SK-N-DZ (cell line): ENCODE measurements around the gene ALPK1.
"Not testable (repeated sequence)": the region's sequence is repeated elsewhere in the genome, so short reads cannot be mapped to it uniquely, and the experiment has no call there.

ENCODE experiments used
- DNase-seq: peaks from one replicate; pipeline ENCODE4 v3.0.0-alpha.2; 2015; ENCODE audit warnings: low spot score

Gene ALPK1

DNA sequence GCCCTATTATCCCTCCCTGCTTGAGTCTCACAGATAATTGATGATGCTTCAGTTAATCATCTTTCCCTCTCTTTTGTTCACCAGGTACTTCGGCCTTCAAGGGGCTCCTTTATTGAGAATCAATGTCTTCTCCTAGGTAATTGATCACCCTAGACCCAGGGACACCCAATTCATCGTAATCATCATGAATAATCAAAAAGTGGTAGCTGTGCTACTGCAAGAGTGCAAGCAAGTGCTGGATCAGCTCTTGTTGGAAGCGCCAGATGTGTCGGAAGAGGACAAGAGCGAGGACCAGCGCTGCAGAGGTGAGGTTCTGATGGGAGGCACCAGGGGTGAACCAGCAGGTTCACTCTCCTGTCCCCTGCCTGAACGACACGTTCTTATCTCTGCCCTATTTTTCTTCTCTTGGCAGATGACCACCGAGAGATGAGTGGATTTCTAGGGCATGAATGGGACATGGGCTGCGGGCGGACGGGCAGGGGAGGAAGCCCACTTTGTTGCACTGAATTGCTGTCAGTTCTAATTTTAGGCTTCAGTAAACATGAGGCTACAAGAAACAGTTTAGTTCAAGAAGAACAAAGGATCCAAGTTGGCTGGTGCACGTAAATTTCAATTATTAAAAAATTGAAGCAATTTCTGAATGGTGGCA, 80.5 kb downstream of the ALPK1 start:
- DNase-seq, result no peak

- no peak for DNase-seq
Observed at GRCh38 chr4:112378243-112378620, 81.1 kb downstream of the ALPK1 start.

GRCh38 chr4:112378858-112379257, 81.7 kb downstream of the ALPK1 start:
- DNase-seq, result no peak

- DNase-seq, result peak; percentile 52
Observed at GRCh38 chr4:112379306-112379705, 82.1 kb downstream of the ALPK1 start.

DNA sequence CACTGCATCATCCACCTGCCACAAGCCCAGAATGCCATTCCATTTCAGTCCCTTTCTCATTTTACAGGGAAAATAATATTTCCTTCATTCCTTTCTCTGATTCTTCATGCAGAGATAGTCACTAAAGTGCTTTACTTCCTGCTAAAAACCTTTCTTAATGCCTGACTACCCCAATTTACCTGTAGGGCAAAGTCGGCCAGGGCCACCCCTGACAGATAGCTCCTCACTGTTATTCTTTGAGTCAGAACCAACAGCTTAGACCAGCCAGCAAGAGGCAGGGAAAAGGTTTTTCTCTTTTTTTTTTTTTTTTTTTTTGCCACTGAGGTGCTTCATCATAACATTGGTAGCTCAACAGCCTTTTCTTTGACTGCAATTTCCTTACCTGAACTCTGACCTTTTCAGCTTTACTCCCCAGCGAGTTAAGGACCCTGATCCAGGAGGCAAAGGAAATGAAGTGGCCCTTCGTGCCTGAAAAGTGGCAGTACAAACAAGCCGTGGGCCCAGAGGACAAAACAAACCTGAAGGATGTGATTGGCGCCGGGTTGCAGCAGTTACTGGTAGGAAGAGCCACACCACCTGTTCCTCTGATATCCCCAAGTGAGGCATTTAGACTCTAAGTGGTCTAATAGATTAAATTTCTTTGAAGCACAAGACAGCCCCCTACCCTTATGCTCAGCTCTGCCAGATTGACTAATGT, 85.0 kb downstream of the ALPK1 start:
- DNase-seq, result peak; percentile 17

DNA sequence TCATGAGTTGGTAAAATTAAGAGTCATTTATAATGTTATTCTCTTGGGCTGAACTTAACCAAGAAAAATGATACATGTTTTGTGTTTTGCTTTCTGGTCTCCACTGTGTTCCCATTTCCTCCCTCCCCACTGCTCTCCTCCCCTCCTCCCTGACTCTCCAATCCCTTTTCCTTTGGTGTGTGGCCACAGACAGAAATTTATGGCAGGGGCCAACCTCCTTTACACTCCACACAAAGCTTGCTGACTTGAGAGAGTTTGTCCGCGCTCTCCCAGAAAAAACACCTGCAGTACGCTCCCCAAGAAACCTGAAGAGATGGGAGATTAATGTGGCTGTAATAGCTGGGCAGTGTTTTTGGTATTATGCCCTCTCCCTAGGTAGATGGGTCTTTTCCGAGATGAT, 88.9 kb downstream of the ALPK1 start:
- DNase-seq, result no peak

DNA sequence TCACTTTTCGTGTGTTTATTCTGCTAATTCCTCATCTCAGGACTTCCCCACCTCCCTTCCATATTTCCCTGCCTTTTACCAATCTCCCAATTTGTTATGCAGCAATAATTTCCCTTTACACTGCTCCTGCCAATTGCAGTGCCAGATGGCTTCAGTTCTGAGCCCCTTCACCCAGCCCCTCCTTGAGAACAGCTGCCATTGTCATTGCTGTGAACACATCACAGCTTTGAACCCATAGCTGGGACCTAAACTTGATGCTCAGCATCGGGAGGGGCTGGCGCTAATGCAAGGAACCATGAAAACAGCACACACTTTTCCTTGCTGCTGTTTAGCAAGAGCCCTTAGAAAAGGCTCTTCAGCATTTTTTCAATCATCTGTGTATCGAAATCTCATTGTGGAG, 104.9 kb downstream of the ALPK1 start:
- no peak for DNase-seq

- no peak for DNase-seq
Observed at GRCh38 chr4:112403101-112403945, 106.2 kb downstream of the ALPK1 start.

GRCh38 chr4:112410364-112410763, 113.2 kb downstream of the ALPK1 start:
- DNase-seq, result no peak

GRCh38 chr4:112410804-112411203, 113.6 kb downstream of the ALPK1 start:
- DNase-seq, result no peak

- no peak for DNase-seq
Observed at GRCh38 chr4:112411781-112412550, 114.8 kb downstream of the ALPK1 start.

GRCh38 chr4:112416464-112416863, 119.3 kb downstream of the ALPK1 start:
- no peak for DNase-seq

DNA sequence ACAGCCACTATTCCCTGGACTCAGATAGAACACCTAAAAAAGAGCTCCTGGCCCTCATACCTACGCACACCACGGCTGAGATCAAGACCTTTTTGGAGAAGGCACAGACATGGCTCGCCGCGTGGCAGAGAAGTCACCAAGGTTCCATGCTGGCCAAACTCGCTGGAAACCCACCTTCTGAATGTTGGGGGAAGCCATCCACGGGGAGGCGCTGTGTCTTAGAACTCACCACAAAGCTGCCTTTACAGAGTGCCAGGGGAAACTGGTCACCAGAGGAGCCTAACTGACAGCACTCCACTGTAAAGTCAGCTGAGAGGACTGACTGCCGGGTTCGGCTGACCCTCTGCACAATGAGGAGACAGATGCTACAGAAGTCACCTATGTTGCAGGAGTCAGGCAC, 120.9 kb downstream of the ALPK1 start:
- no peak for DNase-seq

DNA sequence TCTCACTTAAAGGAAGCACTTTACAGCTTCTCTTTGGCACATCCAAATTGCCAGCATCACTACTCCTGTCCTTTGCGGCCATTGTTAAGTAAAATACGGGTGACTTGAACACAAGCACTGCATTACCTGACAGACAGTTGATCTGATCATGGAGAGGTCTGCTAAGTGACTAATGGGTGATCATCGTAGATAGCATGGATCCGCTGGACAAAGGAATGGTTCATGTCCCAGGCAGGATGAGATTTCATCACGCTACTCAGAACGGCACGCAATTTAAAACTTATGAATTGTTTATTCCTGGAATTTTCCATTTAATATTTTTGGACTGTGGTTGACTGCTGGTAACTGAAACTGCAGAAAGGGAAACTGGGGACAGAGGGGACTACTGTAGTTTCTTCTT, 124.7 kb downstream of the ALPK1 start:
- peak; percentile 4 for DNase-seq

GRCh38 chr4:112422644-112423043, 125.5 kb downstream of the ALPK1 start:
- DNase-seq, result no peak

- DNase-seq, result no peak
Observed at GRCh38 chr4:112423591-112423990, 126.4 kb downstream of the ALPK1 start.

DNA sequence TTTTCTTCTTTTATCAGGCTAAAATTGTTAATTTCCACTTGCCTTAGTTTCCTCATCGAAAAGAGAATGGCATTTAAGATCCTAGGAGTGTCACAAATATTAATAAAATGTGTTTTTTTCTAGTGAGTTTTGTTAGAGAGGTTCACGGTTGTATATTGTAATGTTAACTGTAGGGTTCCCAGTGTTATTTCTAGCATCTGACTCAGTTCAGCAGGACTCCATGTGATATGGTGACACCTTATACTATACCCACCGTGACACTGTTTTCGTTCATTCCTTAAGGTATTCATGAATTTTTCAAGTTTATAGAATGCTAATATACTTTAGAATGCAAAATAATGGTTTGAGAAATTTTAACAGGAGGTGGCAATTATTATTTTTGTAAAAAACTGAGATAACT, 128.7 kb downstream of the ALPK1 start:
- DNase-seq, result no peak

DNA sequence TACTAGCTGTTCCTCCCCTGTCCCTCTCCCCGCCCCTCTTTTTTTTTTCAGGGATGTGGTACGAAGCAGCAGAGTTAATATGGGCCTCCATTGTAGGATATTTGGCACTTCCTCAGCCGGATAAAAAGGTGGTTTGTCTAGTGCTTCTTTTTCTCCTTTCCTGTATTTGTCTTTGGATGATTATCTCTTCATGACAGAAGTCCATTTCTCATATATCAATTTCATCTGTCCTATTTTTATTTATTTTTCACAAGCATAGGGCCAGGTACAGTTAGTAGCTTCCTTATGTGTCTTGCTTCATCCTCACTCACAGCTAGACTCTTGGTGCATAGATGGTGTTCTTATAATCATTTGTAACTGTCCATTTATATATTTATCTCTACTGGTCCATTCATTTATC, 129.2 kb downstream of the ALPK1 start:
- no peak for DNase-seq

GRCh38 chr4:112431158-112431557, 134.0 kb downstream of the ALPK1 start:
- DNase-seq, result no peak

DNA sequence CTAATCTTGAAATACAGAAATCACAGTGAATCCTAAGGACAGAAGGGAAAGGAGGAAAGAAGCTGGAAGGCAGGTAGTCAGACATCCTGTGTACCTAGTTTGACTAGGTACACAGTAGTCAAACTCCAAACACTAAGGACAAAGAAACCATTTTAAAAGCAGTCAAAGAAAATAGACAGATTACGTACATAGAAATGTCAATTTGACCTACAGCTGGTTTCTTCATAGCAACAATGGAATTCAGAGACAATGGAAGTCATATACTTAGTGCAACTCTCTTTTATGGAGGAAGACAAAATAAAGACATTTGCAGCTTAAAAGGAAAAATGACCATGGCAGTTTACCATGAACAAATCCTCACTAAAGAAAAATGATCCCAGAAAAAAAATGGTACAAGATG, 139.8 kb downstream of the ALPK1 start:
- DNase-seq, result no peak

GRCh38 chr4:112442226-112442625, 145.1 kb downstream of the ALPK1 start:
- not testable (repeated sequence) for DNase-seq
